PFSK-1 (cell line): ENCODE measurements around the gene RXFP1.

Source experiments
- FOXP2 ChIP-seq: optimal IDR thresholded peaks from 2 replicates; pipeline ENCODE3; 2011; ENCODE audit warnings: borderline replicate concordance, control low read depth, inconsistent platforms; ENCODE audit not compliant: insufficient read depth; ENCODE audit errors: extremely low read length, extremely low read depth
- POLR2AphosphoS5 ChIP-seq: IDR thresholded peaks from 2 replicates; pipeline ENCODE4 v1.6.1; 2012; ENCODE audit warnings: low read depth, mild to moderate bottlenecking, control low read depth, low read length, moderate library complexity
- REST ChIP-seq, 2 experiments: IDR thresholded peaks; 2 replicates each; pipeline versions ENCODE4 v1.6.1 to v1.8.0; 2011 to 2012; ENCODE audit warnings: low read depth in 2 of 2, low read length in 2 of 2, control low read depth in 1 of 2, inconsistent platforms in 1 of 2, mild to moderate bottlenecking in 1 of 2, moderate library complexity in 1 of 2; ENCODE audit not compliant: insufficient read depth in 1 of 2
- SIN3A ChIP-seq: IDR thresholded peaks from 2 replicates; pipeline ENCODE4 v1.6.1; 2012; ENCODE audit warnings: mild to moderate bottlenecking, low read length, moderate library complexity, borderline replicate concordance; ENCODE audit not compliant: insufficient read depth
- TAF1 ChIP-seq: IDR thresholded peaks from 2 replicates; pipeline ENCODE4 v1.6.1; 2012; ENCODE audit warnings: low read length, control low read depth, borderline replicate concordance; ENCODE audit not compliant: insufficient read depth

- TF ChIP-seq POLR2AphosphoS5 (no peak), SIN3A (no peak), REST (IDR thresholded peaks at IDR 0.05; ENCODE audit: insufficient read depth in 1 of 2, low read depth in 2 of 2, low read length in 2 of 2) (no peak), TAF1 (no peak), FOXP2 (no peak)
Observed at GRCh38 chr4:158543191-158543590, 21.5 kb downstream of the RXFP1 start.
